ENCODE data around the gene PDAP1.
"Not testable (repeated sequence)": the region's sequence is repeated elsewhere in the genome, so short reads cannot be mapped to it uniquely, and the experiment has no call there.

DNA sequence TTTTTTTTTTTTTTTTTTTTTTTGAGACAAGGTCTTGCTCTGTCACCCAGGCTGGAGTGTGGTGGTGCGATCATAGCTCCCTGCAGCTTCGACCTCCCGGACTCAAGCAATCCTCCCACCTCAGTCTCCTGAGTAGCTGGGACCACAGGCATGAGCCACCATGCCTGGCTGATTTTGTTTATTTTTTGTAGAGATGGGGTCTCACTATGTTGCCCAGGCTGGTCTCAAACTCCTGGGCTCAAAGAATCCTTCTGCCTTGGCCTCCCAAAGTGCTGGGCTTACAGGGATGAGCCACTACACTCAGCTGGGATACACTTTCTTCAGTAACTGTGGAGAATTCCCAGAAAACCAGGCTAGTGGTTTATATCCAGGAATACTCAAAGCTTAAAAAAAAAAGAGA, 57.8 kb downstream of the PDAP1 start:
- not testable (repeated sequence) for TF ChIP-seq CTCF (IDR thresholded peaks at IDR 0.05; ENCODE audit: low read depth, low read length, poor library complexity, severe bottlenecking); EZH2phosphoT487 (IDR thresholded peaks at IDR 0.05; ENCODE audit: borderline replicate concordance, low read length)

All from DOHH2 (cell line).